ENCODE measurements around the gene AKAP12. TPM values are rescaled to one million over a fixed set of nuclear protein-coding genes. Genes with fewer than 3 reads are reported as not detected.

Gene AKAP12
- total RNA-seq, 1 donor from 2014 or later = 0.69 TPM

DNA sequence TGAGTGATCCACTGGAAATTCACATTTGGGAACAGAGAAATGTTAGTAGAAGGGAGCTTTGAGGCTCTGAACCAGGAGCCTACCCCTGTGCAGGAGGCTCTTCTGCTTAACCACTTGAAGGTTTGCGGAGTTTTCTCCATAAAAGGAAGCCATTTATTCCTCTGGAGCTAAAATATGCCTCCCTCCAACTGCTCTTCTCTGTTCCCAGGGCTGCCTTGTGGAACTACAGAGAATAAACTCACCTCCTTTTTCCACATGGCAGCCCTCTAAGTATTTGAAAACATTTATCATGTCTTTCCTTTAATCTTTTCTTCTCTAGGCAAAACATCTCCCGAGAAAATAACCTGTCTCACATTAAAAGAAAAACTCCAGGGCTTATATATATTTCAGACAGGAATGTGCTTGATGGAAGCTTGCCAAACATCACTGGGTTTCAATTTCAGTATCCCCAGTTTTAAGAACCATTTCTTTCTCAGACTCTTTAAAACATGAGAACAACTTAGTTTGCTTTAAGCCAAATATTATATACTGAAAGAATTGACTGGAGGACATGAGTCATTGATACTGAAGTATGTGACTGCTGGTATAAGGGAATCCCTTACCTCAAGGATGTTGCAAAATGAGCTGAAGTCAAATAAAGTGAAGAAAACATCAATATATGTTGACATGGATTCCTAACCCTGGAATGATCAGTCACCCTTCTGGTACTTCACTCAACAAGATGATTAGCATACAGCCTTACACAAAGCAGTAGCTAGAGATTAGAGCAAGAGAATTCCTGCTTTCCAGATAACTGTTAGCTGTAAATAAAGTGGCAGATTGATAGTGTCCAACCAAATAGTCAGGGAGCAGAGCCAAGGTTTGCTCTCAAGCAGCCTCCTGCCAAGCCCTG lies 77.6 kb downstream of the AKAP12 start:
- intact Hi-C loops (cut with micrococcal nuclease) = no loop called here
- peaks cover 6% of the 10 kb centered on the region for H3K9me3 Mint-ChIP-seq

DNA sequence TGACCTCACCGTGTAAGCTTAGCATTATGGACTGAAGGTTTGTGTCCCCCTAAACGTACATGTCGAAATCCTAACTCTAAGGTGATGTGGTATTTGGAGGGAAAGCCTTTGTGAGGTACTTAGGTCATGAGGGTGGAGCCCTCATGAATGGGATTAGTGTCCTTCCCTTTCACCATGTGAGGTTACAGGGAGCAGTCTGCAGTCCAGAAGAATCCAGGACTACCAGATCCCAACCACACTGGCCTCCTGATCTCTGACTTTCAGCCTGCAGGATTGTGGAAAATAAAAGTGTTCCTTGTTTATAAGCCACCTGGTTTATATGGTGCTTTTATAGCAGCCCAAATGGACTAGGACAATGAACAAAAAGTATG lies 78.2 kb downstream of the AKAP12 start:
- intact Hi-C loops (cut with micrococcal nuclease) = no loop called here
- CTCF ChIA-PET = interaction anchor here (0.6 to 1.2 kb wide), 2 partner anchors 312 to 426 kb away, joined by 3 read pairs; no protein-coding TSS in a partner anchor
- H3K27ac Mint-ChIP-seq = no peak overlapping the region

More for the DNA sequence above, 77.6 kb downstream of the AKAP12 start:
- ChIA-PET CTCF (interaction anchor here (1.2 kb wide), 1 partner anchor 425 kb away, joined by 3 read pairs; no protein-coding TSS in a partner anchor), POLR2A (no interaction called here)
- Mint-ChIP-seq H3K36me3 (ENCODE audit: low read depth) (no peaks in the 10 kb centered on the region), H3K27ac (no peak overlapping the region), H3K4me3 (no peak overlapping the region), H3K4me1 (no peaks in the 10 kb centered on the region), H3K27me3 (peaks cover 8% of the 10 kb centered on the region)
- TF ChIP-seq, protein P1, sequence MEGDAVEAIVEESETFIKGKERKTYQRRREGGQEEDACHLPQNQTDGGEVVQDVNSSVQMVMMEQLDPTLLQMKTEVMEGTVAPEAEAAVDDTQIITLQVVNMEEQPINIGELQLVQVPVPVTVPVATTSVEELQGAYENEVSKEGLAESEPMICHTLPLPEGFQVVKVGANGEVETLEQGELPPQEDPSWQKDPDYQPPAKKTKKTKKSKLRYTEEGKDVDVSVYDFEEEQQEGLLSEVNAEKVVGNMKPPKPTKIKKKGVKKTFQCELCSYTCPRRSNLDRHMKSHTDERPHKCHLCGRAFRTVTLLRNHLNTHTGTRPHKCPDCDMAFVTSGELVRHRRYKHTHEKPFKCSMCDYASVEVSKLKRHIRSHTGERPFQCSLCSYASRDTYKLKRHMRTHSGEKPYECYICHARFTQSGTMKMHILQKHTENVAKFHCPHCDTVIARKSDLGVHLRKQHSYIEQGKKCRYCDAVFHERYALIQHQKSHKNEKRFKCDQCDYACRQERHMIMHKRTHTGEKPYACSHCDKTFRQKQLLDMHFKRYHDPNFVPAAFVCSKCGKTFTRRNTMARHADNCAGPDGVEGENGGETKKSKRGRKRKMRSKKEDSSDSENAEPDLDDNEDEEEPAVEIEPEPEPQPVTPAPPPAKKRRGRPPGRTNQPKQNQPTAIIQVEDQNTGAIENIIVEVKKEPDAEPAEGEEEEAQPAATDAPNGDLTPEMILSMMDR (IDR thresholded peaks at IDR 0.05) = no peak
- DNase-seq (no peak), ATAC-seq (ENCODE audit: low read depth) (no peak)

DNA sequence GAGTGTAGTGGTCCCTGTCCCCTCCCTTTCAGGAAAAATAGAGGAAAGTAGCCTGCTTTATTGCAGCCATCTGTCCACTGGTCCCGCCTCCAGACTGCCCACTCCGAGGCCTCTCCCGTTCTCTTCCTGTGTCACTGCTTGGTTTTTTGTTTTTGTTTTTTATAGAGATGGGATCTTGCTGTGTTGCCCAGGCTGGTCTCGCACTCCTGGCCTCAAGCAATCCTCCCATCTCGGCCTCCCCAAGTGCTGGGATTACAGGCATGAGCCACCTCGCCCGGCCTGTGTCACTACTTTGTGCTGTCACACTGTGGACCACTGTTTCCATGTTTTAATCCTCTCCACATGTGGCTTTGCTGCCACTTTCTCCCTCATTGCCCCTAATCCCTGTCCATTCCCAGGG lies 80.4 kb downstream of the AKAP12 start:
- ATAC-seq (ENCODE audit: low read depth) (no peak), DNase-seq (no peak)
- ChIA-PET CTCF (interaction anchor here (0.8 to 1.7 kb wide), 2 partner anchors 306 to 428 kb away, joined by 3 to 5 read pairs; no protein-coding TSS in a partner anchor), POLR2A (no interaction called here)
- Mint-ChIP-seq H3K4me1 (peaks cover 13% of the 10 kb centered on the region), H3K27ac (no peak overlapping the region), H3K4me3 (no peak overlapping the region), H3K27me3 (peaks cover 17% of the 10 kb centered on the region), H3K36me3 (ENCODE audit: low read depth) (no peaks in the 10 kb centered on the region), H3K9me3 (peaks cover 6% of the 10 kb centered on the region)
- intact Hi-C loops (cut with micrococcal nuclease) = loop anchor here (10.0 kb wide), 1 partner anchor 155 kb away; no protein-coding TSS in a partner anchor
- TF ChIP-seq, protein P1 (IDR thresholded peaks at IDR 0.05) = no peak

More for the DNA sequence above, 78.2 kb downstream of the AKAP12 start:
- no peak for DNase-seq
- no peak for ATAC-seq (ENCODE audit: low read depth)
- Mint-ChIP-seq H3K4me3 (no peak overlapping the region), H3K9me3 (peaks cover 6% of the 10 kb centered on the region), H3K27me3 (peaks cover 12% of the 10 kb centered on the region), H3K36me3 (ENCODE audit: low read depth) (no peaks in the 10 kb centered on the region), H3K4me1 (no peaks in the 10 kb centered on the region)
- TF ChIP-seq, protein P1 (IDR thresholded peaks at IDR 0.05) = no peak
- POLR2A ChIA-PET = no interaction called here

DNA sequence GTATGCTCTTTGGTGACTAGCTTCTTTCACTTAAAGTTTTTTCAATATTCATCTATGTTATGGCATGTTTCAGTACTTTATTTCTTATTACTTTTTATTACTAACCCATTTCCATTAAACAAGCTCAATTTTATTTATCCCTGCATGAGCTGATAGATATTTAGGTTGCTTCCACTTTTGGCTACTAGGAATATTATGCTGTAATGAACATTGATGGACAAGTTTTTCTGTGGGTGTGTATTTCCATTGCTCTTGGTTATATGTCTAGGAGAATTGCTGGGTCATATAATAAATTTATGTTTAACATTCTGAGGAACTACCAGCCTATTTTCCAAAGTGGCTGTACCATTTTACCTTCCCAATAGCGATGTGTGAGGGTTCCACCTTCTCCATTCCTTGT lies 81.7 kb downstream of the AKAP12 start:
- Mint-ChIP-seq H3K27me3 (peaks cover 24% of the 10 kb centered on the region), H3K9me3 (no peaks in the 10 kb centered on the region), H3K36me3 (ENCODE audit: low read depth) (no peaks in the 10 kb centered on the region), H3K27ac (no peak overlapping the region), H3K4me1 (peaks cover 23% of the 10 kb centered on the region), H3K4me3 (no peak overlapping the region)
- ATAC-seq (ENCODE audit: low read depth) = no peak
- TF ChIP-seq, protein P1 (IDR thresholded peaks at IDR 0.05) = no peak
- intact Hi-C loops (cut with micrococcal nuclease) = loop anchor here (10.0 kb wide), 1 partner anchor 153 kb away; no protein-coding TSS in a partner anchor
- ChIA-PET POLR2A (no interaction called here), CTCF (interaction anchor here (0.6 to 2.0 kb wide), 3 partner anchors 307 to 1249 kb away, joined by 3 to 7 read pairs (median 5); no protein-coding TSS in a partner anchor)
- no peak for DNase-seq

DNA sequence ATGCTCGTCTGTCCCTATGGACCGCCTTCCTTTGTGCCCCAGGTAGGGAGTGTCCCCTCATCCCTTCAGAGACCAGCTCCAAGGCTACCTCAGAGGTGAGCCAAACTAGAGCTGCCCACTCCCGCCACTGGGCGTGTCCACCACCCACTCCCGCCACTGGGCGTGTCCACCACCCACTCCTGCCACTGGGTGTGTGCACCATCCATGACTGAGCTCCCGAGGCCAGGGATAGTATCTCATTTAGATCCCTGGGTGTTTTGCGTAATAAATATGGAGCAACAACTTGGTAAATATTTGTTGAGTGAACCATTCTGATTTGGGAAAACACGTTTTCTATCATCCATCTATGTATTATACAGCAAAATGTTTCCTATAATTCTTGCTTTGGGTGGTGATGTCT lies 82.8 kb downstream of the AKAP12 start:
- ATAC-seq (ENCODE audit: low read depth) = no peak
- H3K36me3 Mint-ChIP-seq (ENCODE audit: low read depth) = no peaks in the 10 kb centered on the region
- CTCF ChIA-PET = interaction anchor here (1.0 to 5.6 kb wide), 4 partner anchors 310 to 502 kb away, joined by 3 to 164 read pairs (median 58); no protein-coding TSS in a partner anchor
- no peak overlapping the region for H3K27ac Mint-ChIP-seq
- no peak for DNase-seq
- intact Hi-C loops (cut with micrococcal nuclease) = loop anchor here (10.0 kb wide), 1 partner anchor 152 kb away; no protein-coding TSS in a partner anchor
- peaks cover 23% of the 10 kb centered on the region for H3K4me1 Mint-ChIP-seq
- no peaks in the 10 kb centered on the region for H3K9me3 Mint-ChIP-seq
- peaks cover 25% of the 10 kb centered on the region for H3K27me3 Mint-ChIP-seq
- TF ChIP-seq, protein P1 (IDR thresholded peaks at IDR 0.05) = no peak
- POLR2A ChIA-PET = no interaction called here
- H3K4me3 Mint-ChIP-seq = no peak overlapping the region

Data from activated B cell treated with CpG ODN at 0.5 μM for 24 hours (primary cell).